Adipose tissue (tissue), 3 donors: ENCODE measurements around the gene CYTH1. TPM values are rescaled to one million over a fixed set of nuclear protein-coding genes. Genes with fewer than 3 reads are reported as not detected.

ENCODE experiments used
- H3K27ac ChIP-seq: one replicate; pipeline ENCODE4 v1.5.1; 2013; ENCODE audit warnings: low read depth, low read length
- WGBS, 3 donors: extraction: QIAGEN DNeasy Blood & Tissue Kit; methylation state at CpG; one replicate each; pipeline ENCODE4 v1.1.7; 2013; 5-methylcytosine and 5-hydroxymethylcytosine counted together
- polyA plus RNA-seq, 3 donors: library from polyadenylated mRNA; stranded (reverse); fragments of 200-250 nt; gene quantifications; one replicate each; pipeline ENCODE4 v1.2.3, GENCODE V29; 2013
- donor health status: healthy with polysubstance abuse.
- donor health status: Bipolar disorder and iron deficiency.
- donor health status: healthy.

Gene CYTH1
- polyA plus RNA-seq, 3 donors: 23.8 to 42.1 (median 41.7) TPM

DNA sequence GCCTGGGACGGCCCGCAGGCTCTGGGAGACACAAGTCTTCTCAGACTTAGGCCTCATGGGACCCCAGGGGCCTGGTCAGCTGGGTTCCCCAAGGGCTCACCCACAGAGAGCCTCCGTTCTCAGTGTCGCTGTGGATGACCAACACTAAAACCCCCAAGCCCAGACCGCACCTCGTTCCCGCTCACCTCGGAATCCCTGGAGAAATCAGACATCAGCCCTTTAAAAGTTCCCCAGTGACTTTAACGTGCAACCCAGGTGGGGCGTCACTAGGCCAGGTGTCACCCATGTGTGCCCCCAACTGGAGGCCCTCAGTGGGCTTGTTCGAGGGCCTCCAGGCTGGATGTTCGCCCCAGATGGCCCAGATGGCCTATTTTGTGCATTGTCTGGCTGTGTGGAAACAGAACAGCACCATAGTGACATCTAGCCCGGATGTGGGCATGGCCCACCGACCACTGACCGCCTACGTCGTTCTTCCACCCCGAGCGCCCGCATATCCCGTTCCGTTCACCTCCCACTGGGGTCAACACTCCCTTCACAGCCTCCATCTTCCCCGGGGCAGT is 152.6 kb downstream of the CYTH1 start:
- 95 to 97% (median 95%) methylated on average over 23 of the region's 23 CpGs for WGBS, 3 donors
- no peak overlapping the region for H3K27ac ChIP-seq

DNA sequence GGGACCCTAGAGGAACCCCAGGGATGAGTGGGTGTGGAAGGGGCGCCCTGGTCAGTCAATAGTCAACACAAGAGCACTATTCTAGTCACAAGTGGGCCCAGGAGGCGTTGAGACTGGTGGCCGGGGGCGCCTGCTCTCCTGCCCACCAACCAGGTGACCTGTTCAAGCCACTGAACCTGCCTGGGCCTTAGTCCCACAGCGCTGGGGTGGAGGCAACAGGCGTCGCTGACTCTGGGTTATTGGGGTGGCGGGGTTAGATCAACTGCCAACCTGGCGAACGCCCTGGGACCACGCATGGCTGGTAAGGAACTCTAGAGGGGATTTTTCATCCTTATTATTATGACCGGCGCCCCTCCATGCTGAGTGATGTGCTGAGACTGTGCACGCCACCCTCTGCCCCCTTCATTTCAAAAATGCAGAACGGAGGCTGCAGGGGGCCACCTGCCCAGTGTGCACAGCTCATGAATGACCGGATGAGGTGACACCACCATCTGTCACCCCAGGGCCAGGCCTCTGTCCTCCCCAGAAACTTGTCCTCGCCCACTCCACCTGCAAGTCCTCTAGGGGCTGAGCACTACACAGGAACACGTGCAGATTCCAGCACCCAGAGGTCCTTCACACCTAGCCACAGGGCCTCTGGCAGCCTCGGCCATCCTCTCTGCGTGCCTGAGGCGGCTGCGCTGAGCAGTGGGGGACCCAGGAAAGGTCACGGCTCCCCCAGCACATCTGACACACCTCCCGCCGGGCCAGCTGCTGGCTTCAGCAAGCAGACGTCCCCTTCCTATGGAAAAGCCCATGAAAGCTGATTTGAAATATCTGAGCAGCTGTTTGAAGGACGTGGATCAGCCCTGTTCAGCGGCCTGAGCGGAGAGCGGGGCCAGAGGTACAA is 153.3 kb downstream of the CYTH1 start:
- WGBS, 3 donors: 96 to 97% (median 96%) methylated on average over 29 to 30 of the region's 30 CpGs
- no peak overlapping the region for H3K27ac ChIP-seq

DNA sequence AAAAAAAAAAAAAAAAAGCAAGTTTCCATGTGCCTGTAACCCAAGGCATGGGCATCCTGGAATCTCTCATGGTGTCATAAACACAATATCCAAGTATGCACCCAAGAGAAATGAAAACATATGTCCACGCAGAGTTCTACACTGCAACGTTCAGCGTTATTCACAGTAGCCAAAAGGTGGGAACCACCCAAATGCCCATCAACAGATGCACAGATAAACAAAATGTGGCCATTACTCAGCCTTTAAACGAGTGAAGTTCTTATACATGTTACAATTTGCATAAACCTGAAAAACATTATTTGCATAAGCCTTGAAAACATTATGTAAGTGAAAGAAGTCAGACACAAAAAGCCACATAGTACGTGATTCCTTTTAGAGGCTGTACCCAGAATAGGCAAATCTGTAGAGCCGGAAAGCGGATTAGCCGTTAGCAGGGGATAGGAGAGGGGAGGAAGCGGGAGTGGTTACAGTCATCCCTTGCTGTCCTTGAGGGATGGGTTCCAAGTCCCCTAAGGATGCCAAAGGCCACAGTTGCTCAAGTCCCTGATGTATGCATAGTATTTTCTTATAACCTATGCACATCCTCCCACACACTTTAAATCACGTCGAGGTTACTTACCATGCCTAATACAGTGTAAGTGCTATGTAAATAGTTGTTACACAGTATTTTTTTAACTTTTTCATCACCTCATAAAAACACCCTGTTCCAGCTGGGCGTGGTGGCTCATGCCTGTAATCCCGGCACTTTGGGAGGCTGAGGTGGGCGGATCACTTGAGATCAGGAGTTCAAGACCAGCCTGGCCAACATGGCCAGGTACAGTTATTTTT is 157.5 kb downstream of the CYTH1 start:
- no peak overlapping the region for H3K27ac ChIP-seq
- 79% methylated on average over 14 of the region's 14 CpGs for WGBS, 3 donors

Other genes with a start within 250 kb of the CYTH1 start
- 1 to 10 TPM in 2 of 3 donors, under 1 TPM in 1; 0.35 to 4.8 (median 4.4) TPM for gene DNAH17, start 204.9 kb downstream of the CYTH1 start, polyA plus RNA-seq
- 10 to 100 TPM; 22.2 to 47.1 (median 32.3) TPM for gene USP36, start 58.5 kb upstream of the CYTH1 start, polyA plus RNA-seq
- gene CEP295NL, start 120.9 kb upstream of the CYTH1 start, polyA plus RNA-seq: 1 to 10 TPM in 1 of 3 donors, under 1 TPM in 2; 0.03 to 2.4 (median 0.15) TPM
- gene TIMP2, start 143.1 kb upstream of the CYTH1 start, polyA plus RNA-seq: 100 to 1,000 TPM in 2 of 3 donors, 10 to 100 TPM in 1; 37.2 to 127 (median 122) TPM
- 100 to 1,000 TPM; 104 to 220 (median 144) TPM for gene LGALS3BP, start 197.7 kb upstream of the CYTH1 start, polyA plus RNA-seq
- gene CANT1, start 227.5 kb upstream of the CYTH1 start, polyA plus RNA-seq: 10 to 100 TPM in 2 of 3 donors, 1 to 10 TPM in 1; 9.3 to 22.5 (median 16.9) TPM
- gene C1QTNF1, start 241.9 kb upstream of the CYTH1 start, polyA plus RNA-seq: 100 to 1,000 TPM in 2 of 3 donors, 10 to 100 TPM in 1; 33.8 to 357 (median 207) TPM